HG02938 (cell line): ENCODE measurements around the gene MATCAP1.

Experiments
- ATAC-seq: cut with Tn5 transposase; IDR thresholded peaks from one replicate; pipeline ENCODE4 v1.9.1; 2021; ENCODE audit warnings: mild to moderate bottlenecking, moderate library complexity; ENCODE audit not compliant: unreplicated experiment

MATCAP1 gene

DNA sequence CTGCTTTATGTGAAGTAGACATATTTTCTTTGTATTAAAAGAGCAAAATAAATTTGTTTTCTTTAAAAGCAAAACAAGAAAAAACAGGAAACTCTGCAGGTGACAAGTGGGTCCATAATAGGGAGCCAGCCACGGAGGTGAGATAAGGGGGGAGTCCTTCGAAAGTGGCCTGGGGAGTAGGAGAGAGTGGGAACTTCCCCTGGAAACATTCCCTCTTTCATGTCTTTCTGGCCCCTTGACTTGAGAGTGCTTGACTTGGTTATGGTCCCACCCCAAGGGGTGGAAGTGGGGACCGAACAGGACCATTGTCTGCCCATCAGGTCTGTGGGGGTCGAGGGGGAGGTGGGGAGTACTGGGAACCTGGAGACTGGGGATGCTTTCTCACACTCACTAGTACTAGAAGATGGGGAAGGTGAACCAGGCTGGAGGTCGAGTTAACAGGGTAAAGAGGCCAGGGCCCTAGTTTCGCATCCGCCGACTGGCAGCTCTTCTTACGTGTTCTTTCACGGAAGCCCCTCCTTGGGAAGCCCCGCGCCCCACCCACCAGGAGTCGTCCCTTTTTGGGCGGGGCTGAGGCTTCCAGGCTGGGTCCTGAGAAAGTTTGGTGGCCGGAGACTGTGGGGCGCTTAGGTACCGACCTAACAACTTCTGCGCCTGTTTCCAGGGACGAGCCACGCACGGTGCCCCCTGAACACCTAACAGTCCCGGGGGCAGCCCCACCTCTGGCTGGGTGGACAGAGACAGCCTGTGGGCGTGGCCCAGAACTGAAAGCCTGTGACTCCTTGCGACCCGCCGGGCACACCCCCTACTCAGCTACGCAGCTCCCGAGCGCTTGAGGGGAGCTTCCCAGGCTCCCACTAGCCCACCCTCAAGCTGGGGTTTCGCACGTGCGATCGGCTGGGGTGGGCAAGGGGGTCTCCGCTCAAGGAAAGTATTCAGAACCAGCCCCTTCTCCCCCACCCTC lies 24.8 kb downstream of the MATCAP1 start:
- peak; percentile 31 for ATAC-seq

DNA sequence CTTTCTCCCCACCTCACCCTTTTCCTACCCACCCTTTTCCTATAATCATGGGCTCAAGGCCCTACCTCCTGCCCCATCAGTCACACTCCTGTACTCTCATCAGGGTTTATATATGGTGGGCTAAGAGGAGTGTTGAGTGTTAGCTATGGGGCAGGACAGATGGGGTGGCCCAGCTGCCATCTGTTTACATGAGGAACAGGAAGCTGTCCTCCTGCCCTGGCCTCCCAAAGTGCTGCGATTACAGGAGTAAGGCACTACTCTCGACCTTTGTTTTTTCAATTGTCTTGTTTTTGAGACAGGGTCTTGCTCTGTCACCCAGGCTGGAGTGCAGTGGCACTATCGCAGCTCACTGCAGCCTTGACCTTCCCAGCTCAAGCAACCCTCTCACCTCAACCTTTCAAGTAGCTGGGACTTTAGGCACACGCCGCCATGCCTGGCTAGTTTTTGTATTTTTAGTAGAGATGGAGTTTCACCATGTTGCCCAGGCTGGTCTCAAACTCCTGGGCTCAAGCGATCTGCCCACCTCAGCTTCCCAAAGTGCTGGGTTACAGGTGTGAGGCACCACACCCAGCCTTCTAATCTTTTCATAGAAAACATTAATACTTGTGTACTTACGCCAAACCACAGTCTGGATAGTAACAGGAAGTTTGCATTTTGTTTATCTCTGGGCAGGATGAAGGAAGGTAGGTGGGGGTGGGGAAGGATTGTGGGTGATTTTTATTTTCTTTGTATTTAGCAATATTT lies 25.7 kb downstream of the MATCAP1 start:
- no peak for ATAC-seq

DNA sequence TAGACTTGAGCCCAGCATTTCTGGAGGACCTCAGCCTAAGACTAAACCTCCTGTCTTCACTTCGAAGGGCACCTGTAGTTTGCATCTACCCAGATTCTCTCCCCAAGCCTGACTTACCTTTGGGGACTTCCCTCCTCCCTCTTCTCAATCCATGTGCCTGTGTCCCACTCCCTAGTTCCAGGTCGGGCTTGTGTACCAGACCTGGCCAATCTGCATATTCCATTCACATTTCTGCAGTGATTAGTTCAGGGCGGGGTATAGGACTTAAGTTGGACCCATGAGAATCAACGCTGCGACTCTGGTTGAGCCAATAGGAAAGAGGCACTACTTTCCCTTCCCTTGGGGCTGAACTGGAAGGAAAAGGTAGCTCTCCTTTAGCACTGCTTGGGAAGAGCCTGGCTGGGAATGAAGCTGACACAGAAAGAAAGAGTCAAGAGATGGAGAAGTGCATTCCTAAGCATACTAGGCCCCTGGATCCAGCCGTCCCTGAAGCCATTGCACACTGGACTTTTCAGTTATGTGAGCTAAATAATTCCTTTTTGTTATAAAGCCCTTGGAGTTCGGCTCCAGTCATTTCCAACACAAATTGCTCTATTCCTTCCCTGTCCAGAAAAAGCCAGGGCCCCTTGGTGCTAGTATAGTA lies 26.5 kb downstream of the MATCAP1 start:
- no peak for ATAC-seq

DNA sequence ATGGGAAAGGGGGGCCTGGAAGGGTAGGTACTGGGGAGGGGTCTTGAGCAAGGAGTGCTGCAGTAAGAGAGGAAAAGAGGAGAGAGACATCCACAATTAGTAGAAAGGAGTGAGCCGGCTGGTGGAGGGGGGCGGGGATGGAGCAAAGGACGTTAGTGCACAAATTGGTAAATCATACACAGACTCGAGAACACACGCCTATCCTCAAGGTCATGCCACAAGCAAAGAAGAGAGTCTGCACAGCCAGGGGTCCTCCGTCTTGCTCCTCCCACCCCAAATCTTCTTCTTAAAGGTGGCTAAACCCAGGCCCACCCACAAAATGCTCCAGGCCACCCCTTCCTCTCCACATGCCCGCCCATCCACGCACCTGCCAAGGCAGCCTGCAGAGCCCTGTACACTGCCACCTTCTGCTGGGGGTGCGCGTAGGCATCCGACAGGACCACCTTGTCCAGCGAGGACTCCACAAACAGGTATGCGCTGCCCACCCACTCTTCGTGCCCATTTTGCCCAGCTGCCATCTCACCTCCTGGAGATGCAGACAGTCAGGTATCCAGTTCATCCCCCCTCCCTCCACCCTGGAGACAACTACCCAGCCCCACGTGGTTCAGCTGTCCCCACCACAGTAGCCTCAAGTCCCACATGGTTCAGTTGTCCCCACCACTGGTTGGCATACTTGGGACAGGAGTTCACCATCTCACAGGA lies 27.5 kb downstream of the MATCAP1 start:
- no peak for ATAC-seq

DNA sequence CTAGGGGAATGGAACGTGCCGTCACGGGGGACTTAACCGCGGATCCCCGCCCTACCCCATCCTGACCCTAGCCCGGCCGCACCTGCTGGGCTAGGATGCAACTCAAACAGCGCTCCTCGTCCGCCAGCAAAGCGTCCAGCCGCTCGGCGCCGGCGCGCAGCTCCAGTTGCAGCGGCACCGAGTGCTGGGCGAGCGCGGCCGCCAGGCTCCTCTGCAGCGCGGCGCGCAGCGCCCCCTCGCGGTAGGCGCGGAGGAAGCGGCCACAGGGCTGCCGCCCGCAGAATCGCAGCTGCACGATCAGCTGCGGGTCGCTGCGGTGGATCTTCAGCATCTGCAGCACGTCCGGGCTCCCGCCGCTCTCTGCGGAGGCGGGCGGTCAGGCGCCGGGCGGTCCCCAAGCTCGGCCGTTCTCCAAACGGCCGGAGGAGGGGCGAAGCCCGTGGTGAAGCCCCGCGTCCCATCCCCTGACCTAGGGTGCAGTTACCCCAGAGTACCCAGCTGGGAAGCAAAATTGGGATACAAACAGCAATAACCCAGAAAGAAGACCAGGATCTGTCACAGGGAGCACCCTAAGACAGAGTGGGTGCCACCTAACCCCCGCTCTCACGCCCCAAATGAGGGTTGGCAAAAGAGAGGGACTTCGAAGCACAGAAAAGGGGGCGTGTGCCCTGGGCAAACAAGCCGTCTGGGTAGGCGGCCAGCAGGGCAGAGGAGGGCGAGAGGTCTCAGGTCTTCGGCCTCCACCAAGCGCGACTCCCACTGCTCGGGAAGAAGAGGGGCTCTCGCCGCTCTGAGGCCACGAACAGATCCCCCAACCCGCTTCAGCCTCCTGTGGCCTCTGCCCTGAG lies 28.2 kb downstream of the MATCAP1 start:
- ATAC-seq: no peak

DNA sequence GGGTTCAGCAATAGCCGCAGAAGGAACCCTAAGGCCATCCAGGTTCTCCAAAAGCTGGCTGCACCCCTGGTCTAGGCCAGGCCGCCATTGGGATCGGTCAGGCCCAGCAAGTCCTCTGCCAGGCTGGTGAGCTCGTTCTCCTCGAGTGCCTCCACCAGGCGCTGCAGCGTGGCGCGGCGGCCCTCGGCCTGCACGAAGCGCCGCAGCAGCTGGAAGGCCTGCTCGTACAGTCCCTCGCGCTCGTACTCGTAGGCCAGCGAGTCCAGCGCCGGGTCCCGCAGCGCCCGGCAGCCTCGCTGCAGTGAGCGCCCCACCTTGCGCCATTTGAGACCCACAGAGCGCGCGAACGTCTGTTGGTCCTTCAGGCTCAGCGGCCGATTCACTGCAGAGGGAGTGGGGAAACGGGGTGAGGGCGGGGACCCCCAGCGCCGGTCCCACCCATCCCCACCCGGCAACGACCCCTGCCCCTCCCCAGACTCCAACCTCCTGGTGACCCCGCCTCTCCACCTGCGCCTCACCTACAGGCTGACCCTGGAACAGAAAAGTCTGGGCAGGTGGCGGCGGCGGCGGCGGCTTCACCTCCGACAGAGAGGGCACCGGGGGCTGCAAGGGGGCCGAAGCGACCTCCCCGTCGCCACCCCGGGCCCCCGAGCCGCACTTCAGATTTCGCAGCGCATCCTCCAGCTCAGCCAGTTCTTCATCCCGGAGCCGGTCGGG lies 29.0 kb downstream of the MATCAP1 start:
- ATAC-seq: no peak

DNA sequence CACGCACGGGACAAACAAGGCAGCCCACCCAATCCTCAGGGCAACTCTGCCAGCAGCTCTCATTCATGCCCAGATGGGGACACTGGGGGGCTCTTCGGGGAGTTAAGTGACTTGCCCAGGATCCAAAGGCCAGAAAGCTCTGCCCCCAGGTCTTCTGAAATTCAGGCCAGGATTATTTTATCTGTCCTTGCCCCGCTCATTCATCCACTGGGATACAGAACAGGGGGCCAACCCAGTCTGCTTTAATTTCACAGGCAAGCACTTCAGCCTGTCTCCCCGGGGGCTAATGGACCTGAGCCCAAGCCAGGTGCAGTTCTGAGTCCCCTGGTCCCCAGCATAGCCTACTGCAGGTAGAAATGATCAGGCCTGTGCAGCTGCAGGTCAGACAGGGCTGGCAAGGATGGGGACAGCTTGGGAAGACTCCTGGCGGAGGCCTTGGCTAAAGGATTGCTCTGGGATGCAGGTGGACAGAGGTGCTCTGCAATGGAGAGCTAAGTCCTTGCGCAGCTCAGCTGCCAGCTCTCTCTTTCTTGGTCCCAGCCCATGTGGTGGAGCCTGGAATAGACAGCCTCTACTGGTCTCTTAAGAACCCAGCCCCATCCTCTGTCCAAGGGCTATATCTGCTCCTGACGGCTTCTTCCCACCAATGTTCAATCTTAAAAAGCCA lies 32.2 kb downstream of the MATCAP1 start:
- ATAC-seq: no peak

DNA sequence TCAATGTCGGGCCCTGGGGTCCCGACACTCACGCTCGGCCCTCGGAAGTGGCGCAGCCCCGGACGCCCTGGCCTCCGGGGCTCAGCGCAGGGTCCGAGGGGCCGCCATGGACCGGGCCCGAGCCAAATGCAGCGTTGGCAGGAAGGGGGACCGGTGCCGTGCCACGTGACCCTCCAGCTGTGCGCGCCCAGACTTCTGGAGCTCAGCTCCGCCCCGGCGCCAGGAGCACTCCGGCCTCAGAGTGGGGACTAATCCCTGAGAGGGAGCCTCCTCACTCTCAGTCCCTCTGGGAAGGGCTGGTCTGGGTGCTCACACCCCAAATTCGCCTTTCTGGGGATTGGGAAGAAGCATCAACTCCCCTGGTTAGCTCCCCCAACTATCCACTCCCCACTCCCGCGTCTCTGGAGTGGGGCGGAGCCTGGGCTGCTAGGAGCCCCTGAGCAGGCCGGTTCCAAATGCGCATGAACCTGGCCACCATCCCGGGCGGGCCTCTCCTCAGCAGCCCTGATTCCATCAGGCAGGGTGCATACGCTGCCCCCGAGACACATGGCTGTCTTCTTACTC lies 32.8 kb downstream of the MATCAP1 start, which contains the start of gene B3GNT9:
TSS of gene B3GNT9 (minus strand) at position 166 of the 564 bp plus-strand sequence. CDS start 513 bp downstream, outside the sequence.
- no peak for ATAC-seq

DNA sequence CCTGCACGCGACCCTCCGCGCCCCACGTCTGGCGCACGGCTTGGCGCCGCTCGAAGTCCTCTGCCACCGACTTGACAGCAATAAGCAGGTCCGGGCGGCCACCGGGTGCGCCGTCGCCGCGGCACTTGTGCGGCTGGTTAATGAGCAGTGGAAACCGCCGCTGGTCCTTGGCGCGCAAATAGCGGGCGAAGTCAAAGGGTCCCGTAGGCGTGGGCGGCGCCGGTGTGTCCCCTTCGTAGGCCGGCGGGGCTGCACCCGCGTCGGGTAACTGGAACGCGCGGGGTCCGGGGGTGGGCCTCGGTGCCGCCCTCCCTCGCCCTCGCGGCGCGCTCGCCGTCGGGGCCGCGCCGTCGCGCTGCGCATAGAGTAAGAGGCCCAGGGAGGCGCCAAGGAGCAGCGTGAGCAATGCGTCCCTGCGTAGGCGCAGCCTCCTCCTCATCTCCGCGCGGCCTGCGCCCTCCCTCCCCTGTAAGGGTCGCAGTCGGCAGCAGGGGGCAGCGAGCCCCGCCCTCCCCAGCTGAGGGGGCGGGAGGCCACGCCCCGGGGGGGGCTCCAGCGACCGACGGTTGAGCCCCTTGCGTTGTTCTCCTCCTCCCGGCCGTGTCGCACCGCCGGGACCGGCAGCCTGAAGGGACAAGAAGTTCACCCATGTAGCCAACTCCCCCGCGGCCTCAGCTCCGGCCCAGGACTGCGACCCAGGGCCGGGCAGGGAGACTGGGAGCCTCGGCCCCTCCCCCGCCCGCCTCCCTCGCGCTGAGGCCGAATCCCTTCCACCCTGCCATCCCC lies 33.5 kb downstream of the MATCAP1 start:
- no peak for ATAC-seq

DNA sequence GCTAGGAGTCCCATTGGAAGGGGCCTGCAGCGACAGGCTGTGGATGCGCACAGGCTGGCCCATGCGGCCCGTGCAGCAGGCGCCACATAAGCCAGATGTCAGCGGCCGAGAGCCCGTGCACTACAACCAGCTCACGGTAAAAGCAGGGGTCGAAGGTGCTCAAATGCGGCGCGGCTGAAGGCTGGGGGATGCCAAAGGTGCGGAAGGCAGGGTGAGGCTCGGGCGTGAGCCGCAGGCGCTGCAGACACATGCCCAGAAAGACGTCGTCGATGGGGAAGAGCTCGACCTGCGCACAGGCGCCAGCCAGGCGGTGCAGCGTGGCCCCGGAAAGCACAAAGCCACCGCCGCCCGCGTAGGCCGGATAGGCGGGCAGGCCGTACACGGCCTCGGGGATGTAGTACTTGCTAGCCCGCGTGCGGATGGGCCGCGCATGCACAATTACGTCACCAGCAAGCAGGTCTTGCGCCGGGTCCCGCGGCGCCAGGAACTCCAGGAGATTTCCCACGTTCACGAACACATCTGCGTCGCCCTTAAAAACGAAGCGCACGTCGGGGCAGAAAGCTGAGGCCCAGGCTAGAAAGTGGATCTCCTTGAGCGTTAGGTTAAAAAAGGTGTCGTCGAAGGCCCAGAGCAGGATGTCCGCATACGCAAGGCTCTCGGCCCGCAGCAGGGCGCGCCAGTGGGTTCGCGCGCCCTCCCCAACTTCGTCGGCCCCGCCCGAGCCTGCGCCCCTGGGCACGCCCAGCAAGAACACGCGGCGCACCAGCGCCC lies 34.3 kb downstream of the MATCAP1 start:
- ATAC-seq: no peak

DNA sequence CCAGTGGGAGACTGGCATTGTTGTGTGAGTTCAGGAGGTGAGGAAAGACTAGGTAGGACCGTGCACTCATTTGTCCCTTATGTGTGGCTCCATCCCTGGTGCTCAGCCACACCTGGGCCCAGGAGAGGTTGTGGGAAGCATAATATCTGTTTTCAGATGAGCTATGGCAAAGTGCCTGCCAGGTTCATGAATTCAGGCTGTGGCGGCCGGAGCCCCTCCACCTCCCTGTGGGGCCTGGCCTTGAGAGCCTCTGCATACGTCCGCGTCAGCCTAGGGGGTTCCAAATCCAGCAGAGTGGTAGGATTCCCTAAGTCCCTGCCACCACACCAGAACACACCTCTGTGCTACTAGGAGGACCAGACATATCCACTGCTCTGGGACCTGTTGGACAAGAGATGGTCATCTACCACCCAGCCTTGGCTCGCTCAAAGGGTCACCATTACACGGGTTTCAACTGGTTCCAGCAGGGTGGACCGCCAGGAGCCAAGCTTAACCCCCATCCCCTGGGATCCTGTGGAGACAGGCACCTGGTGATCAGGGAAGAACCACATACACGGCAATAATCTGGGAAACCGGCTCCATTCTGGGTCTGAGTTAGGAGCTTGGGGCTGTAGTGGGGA lies 35.0 kb downstream of the MATCAP1 start:
- ATAC-seq: no peak

DNA sequence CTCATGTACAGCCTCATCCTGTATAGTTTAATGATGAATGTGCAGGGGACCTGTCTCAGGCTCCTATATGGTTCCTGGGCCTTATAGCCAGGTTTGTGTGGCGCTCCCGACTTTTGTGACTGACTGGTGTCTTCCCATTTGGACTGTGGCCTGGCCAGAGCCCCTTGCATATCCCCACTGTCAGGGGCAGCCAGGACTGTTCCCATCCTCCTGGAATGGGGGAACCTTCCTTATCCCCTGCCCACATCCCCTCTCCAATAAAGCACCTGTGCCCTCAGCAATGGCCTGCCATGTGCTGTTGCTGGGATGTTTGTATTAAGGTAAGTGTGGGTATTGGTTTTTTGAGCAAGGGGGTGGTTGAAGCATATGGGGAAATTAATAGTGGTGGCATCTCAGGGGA lies 35.5 kb downstream of the MATCAP1 start:
- no peak for ATAC-seq

DNA sequence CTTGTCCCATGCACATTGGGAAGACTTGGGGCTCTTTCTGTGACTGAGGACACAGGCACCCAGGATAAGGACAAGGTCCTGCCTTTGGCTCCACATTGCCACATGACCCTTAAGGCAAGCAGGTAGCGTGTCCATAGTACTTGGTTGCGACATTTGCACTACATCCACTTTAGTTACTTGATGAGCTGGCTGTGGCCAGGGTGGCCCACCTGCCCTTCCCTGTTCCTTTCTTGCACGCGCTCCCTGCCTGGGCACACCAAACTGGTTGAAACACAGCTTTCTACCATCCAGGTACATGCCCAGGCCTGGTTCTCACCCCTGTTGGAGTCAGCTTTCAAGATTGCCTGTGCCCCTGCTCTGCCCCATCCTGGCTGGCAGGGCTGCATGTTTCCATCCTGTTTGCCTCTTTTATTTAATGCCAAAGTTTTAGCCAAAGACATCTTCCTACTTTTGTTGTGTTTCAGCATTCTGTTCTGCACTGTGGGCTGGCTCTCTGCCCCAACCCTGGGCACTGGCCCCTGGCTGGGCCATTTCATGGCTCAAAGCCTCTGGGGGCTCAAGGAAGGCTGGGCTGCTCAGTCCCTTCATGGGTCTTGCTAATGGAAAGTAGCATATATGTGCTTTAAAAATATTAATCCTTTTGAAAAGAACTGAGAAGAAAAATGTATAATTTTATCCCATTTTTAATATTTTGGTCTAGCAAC lies 36.2 kb downstream of the MATCAP1 start:
- no peak for ATAC-seq

DNA sequence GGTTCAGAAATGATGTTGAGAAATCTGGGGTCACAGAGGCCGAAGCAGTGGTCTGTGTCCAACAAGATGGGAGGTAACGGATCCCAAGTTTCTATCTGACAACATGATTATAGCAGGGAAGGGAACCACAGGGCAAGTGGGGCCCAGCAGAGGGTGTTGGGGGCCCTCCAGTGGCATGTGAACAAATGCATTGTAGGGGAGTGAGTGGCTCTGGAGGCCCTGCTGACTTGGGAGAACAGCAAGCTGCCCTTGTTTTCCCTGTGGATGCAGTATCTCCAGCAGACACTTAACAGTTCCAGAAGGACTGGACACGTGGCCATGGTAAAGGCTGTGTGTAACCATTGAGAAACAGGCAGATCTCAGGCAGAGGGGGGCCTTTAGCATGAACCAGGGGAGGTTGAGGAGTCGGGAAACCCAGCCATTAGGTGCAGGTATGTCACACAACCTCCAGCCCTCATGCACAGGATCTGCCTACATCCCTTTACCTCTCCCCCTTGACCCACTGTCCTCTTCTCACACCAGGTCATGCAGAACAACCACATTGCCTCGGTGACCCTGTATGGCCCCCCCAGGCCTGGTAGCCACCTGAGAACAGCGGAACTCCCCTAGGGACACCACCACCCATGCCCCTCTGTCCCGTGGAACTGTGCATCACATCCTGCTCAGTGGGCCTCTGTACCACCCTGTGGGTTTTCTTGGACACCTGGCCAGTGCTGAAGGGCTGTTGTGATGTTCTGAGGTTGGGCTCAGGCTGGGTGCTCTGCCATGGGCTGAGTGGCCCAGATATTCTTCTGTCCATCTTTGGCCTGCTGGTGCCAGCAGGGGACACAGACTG lies 37.0 kb downstream of the MATCAP1 start:
- ATAC-seq: no peak

DNA sequence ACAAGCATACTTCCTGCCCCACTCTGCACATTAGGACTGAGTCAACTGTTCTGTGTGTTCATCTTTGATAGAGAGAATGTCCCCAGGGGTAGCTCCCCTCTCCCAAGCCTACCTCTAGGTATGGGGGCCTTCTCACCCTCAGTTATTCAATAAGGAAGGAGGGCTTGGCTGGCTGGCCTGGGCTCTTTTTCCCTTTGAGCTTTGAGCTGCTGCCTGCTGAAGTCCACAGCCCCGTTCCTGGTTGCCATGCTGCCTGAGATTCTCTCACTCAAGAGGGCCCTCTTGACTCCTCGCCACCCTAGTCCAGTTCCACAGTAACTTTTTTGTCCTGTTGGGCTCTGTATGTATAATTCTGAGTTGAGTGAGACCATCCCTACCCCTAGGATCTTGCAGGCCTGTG lies 38.0 kb downstream of the MATCAP1 start:
- ATAC-seq: no peak
